NB4 (cell line): ENCODE results near the gene PHLDB3.

Experiments used
- DNase-seq: peaks from one replicate; pipeline ENCODE4 v3.0.0; 2010; ENCODE audit warnings: low read depth
- H3K4me3 ChIP-seq: one replicate; pipeline ENCODE4 v1.5.1; 2011; ENCODE audit warnings: mild to moderate bottlenecking, low read depth, low read length, moderate library complexity
- MYC ChIP-seq: IDR thresholded peaks from 2 replicates; pipeline ENCODE4 v1.6.1; 2011; ENCODE audit warnings: low read depth, low read length
- POLR2A ChIP-seq: IDR thresholded peaks from 2 replicates; pipeline ENCODE4 v1.6.1; 2011; ENCODE audit warnings: mild to moderate bottlenecking; ENCODE audit not compliant: insufficient read length; ENCODE audit errors: extremely low read depth
- TF ChIP-seq, protein P1 (sequence below): IDR thresholded peaks from 2 replicates; pipeline ENCODE4 v1.6.1; 2011; ENCODE audit warnings: low read depth, low read length
- TF ChIP-seq, protein P2 (sequence below): IDR thresholded peaks from one replicate; pipeline ENCODE4 v1.5.1; 2012; ENCODE audit warnings: low read depth, low read length

The PHLDB3 gene

GRCh38 chr19:43486412-43486811 is 18.1 kb downstream of the PHLDB3 start:
- TF ChIP-seq POLR2A, result no peak
- TF ChIP-seq, protein P1, sequence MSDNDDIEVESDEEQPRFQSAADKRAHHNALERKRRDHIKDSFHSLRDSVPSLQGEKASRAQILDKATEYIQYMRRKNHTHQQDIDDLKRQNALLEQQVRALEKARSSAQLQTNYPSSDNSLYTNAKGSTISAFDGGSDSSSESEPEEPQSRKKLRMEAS, result no peak
- TF ChIP-seq, protein P2, sequence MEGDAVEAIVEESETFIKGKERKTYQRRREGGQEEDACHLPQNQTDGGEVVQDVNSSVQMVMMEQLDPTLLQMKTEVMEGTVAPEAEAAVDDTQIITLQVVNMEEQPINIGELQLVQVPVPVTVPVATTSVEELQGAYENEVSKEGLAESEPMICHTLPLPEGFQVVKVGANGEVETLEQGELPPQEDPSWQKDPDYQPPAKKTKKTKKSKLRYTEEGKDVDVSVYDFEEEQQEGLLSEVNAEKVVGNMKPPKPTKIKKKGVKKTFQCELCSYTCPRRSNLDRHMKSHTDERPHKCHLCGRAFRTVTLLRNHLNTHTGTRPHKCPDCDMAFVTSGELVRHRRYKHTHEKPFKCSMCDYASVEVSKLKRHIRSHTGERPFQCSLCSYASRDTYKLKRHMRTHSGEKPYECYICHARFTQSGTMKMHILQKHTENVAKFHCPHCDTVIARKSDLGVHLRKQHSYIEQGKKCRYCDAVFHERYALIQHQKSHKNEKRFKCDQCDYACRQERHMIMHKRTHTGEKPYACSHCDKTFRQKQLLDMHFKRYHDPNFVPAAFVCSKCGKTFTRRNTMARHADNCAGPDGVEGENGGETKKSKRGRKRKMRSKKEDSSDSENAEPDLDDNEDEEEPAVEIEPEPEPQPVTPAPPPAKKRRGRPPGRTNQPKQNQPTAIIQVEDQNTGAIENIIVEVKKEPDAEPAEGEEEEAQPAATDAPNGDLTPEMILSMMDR, result no peak
- H3K4me3 ChIP-seq, result no peak overlapping the region
- no peak for DNase-seq

- no peak overlapping the region for H3K4me3 ChIP-seq
- TF ChIP-seq POLR2A, result no peak
- TF ChIP-seq, protein P2, result no peak
- no peak for TF ChIP-seq MYC
- TF ChIP-seq, protein P1, result no peak
- no peak for DNase-seq
These were observed 18.6 kb downstream of the PHLDB3 start for GRCh38 chr19:43485951-43486350.

DNA sequence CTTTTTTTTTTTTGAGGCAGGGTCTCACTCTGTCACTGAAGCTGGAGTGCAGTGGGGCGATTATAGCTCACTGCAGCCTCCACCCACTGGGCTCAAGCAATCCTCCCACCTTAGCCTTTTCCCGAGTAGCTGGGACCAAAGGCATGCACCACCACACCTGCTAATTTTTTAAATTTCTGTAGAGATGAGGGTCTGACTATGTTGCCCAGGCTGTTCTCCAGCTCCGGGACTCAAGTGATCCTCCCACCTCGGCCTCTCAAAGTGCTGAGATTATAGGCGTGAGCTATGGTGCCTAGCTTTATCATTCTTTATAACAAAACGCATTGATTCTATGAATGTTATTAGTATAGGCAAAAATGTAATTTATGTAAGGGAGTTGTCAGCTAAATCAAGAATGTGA is 21.3 kb downstream of the PHLDB3 start:
- no peak for DNase-seq
- TF ChIP-seq MYC, result no peak
- no peak for TF ChIP-seq POLR2A
- TF ChIP-seq, protein P1, result no peak
- TF ChIP-seq, protein P2, result no peak
- no peak overlapping the region for H3K4me3 ChIP-seq

DNA sequence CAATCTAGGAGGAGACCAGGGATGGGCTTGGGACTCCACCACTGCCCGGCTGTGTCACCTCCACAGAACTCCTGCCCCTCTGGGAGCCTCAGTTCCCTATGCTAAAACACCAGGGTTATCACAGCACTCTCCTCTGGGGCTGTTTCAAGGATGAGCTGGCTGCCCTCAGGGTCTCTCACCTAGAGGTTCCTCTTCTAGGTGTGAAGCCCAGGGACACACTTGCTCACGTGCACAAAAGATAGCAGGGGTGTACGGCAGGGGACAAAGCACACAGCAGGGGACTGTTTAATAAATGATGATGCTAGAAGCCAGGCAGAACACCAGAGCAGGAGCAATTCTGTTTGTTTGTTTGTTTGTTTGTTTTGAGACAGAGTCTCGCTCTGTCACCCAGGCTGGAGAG is 22.4 kb downstream of the PHLDB3 start:
- TF ChIP-seq, protein P2, result no peak
- TF ChIP-seq, protein P1, result no peak
- TF ChIP-seq MYC, result no peak
- no peak for TF ChIP-seq POLR2A
- no peak overlapping the region for H3K4me3 ChIP-seq
- DNase-seq, result no peak

GRCh38 chr19:43481701-43482100 is 22.8 kb downstream of the PHLDB3 start:
- TF ChIP-seq POLR2A (no peak), MYC (no peak)
- TF ChIP-seq, protein P2, result no peak
- TF ChIP-seq, protein P1, result no peak
- H3K4me3 ChIP-seq, result no peak overlapping the region
- DNase-seq, result no peak

- no peak overlapping the region for H3K4me3 ChIP-seq
- DNase-seq, result no peak
- TF ChIP-seq, protein P1, result no peak
- no peak for TF ChIP-seq MYC
- TF ChIP-seq, protein P2, result no peak
- TF ChIP-seq POLR2A, result no peak
These were observed 24.0 kb downstream of the PHLDB3 start for GRCh38 chr19:43480574-43480973.
